ENCODE data around the gene NEK7.

Gene NEK7

GRCh38 chr1:198276241-198276640 is 119.4 kb downstream of the NEK7 start:
- Histone ChIP-seq H3K4me1 (ENCODE audit: low read length) (no peaks in the 10 kb centered on the region), H4K20me1 (ENCODE audit: insufficient read depth, low read length) (no peaks in the 10 kb centered on the region), H3K9ac (ENCODE audit: low read length) (no peak overlapping the region), H3K36me3 (replicated peaks; ENCODE audit: low read depth, low read length) (no peaks in the 10 kb centered on the region), H3K79me2 (ENCODE audit: low read length) (no peaks in the 10 kb centered on the region), H3K4me2 (ENCODE audit: low read length) (no peak overlapping the region), H3K4me3 (ENCODE audit: low read length) (no peak overlapping the region), H3K9me3 (ENCODE audit: insufficient read depth, low read length) (no peaks in the 10 kb centered on the region), H3K27ac (ENCODE audit: low read length) (no peak overlapping the region), H2AFZ (ENCODE audit: low read depth, low read length) (no peak overlapping the region), H3K27me3 (ENCODE audit: low read depth, low read length) (no peaks in the 10 kb centered on the region)
- TF ChIP-seq CTCF (IDR thresholded peaks at IDR 0.05; ENCODE audit: low read depth, low read length), result no peak
- TF ChIP-seq EZH2phosphoT487 (IDR thresholded peaks at IDR 0.05; ENCODE audit: low read depth), result no peak

- no peak overlapping the region for H3K4me2 ChIP-seq (ENCODE audit: low read length)
- no peaks in the 10 kb centered on the region for H3K4me1 ChIP-seq (ENCODE audit: low read length)
These were observed 122.1 kb downstream of the NEK7 start for GRCh38 chr1:198278943-198279342.

GRCh38 chr1:198280080-198280479 is 123.3 kb downstream of the NEK7 start:
- H3K27me3 ChIP-seq (ENCODE audit: low read depth, low read length), result no peaks in the 10 kb centered on the region
- H2AFZ ChIP-seq (ENCODE audit: low read depth, low read length), result no peak overlapping the region
- TF ChIP-seq EZH2phosphoT487 (IDR thresholded peaks at IDR 0.05; ENCODE audit: low read depth), result no peak
- no peak for TF ChIP-seq CTCF (IDR thresholded peaks at IDR 0.05; ENCODE audit: low read depth, low read length)
- H3K4me1 ChIP-seq (ENCODE audit: low read length), result no peaks in the 10 kb centered on the region
- no peaks in the 10 kb centered on the region for H3K36me3 ChIP-seq (replicated peaks; ENCODE audit: low read depth, low read length)
- no peaks in the 10 kb centered on the region for H4K20me1 ChIP-seq (ENCODE audit: insufficient read depth, low read length)
- H3K79me2 ChIP-seq (ENCODE audit: low read length), result no peaks in the 10 kb centered on the region
- H3K9me3 ChIP-seq (ENCODE audit: insufficient read depth, low read length), result no peaks in the 10 kb centered on the region
- H3K9ac ChIP-seq (ENCODE audit: low read length), result no peak overlapping the region
- no peak overlapping the region for H3K4me3 ChIP-seq (ENCODE audit: low read length)
- H3K4me2 ChIP-seq (ENCODE audit: low read length), result no peak overlapping the region
- H3K27ac ChIP-seq (ENCODE audit: low read length), result no peak overlapping the region

More at GRCh38 chr1:198278943-198279342, 122.1 kb downstream of the NEK7 start:
- Histone ChIP-seq H3K9me3 (ENCODE audit: insufficient read depth, low read length) (no peaks in the 10 kb centered on the region), H3K4me3 (ENCODE audit: low read length) (no peak overlapping the region), H3K9ac (ENCODE audit: low read length) (no peak overlapping the region), H3K27me3 (ENCODE audit: low read depth, low read length) (no peaks in the 10 kb centered on the region), H3K27ac (ENCODE audit: low read length) (no peak overlapping the region), H3K79me2 (ENCODE audit: low read length) (no peaks in the 10 kb centered on the region), H3K36me3 (replicated peaks; ENCODE audit: low read depth, low read length) (no peaks in the 10 kb centered on the region), H4K20me1 (ENCODE audit: insufficient read depth, low read length) (no peaks in the 10 kb centered on the region), H2AFZ (ENCODE audit: low read depth, low read length) (no peak overlapping the region)
- TF ChIP-seq EZH2phosphoT487 (IDR thresholded peaks at IDR 0.05; ENCODE audit: low read depth), result no peak

- no peaks in the 10 kb centered on the region for H3K36me3 ChIP-seq (replicated peaks; ENCODE audit: low read depth, low read length)
- H3K4me3 ChIP-seq (ENCODE audit: low read length), result no peak overlapping the region
- no peak overlapping the region for H3K9ac ChIP-seq (ENCODE audit: low read length)
- H3K4me1 ChIP-seq (ENCODE audit: low read length), result no peaks in the 10 kb centered on the region
- H4K20me1 ChIP-seq (ENCODE audit: insufficient read depth, low read length), result no peaks in the 10 kb centered on the region
- H3K79me2 ChIP-seq (ENCODE audit: low read length), result no peaks in the 10 kb centered on the region
- no peak overlapping the region for H3K4me2 ChIP-seq (ENCODE audit: low read length)
- no peaks in the 10 kb centered on the region for H3K27me3 ChIP-seq (ENCODE audit: low read depth, low read length)
- TF ChIP-seq CTCF (IDR thresholded peaks at IDR 0.05; ENCODE audit: low read depth, low read length) (no peak), EZH2phosphoT487 (IDR thresholded peaks at IDR 0.05; ENCODE audit: low read depth) (no peak)
- no peak overlapping the region for H3K27ac ChIP-seq (ENCODE audit: low read length)
- no peak overlapping the region for H2AFZ ChIP-seq (ENCODE audit: low read depth, low read length)
- H3K9me3 ChIP-seq (ENCODE audit: insufficient read depth, low read length), result no peaks in the 10 kb centered on the region
These were observed 125.1 kb downstream of the NEK7 start for GRCh38 chr1:198281911-198282310.

GRCh38 chr1:198283222-198283621 is 126.4 kb downstream of the NEK7 start:
- H3K4me2 ChIP-seq (ENCODE audit: low read length), result no peak overlapping the region
- H3K79me2 ChIP-seq (ENCODE audit: low read length), result no peaks in the 10 kb centered on the region
- H3K4me1 ChIP-seq (ENCODE audit: low read length), result no peaks in the 10 kb centered on the region
- no peaks in the 10 kb centered on the region for H3K36me3 ChIP-seq (replicated peaks; ENCODE audit: low read depth, low read length)
- H4K20me1 ChIP-seq (ENCODE audit: insufficient read depth, low read length), result no peaks in the 10 kb centered on the region
- no peaks in the 10 kb centered on the region for H3K9me3 ChIP-seq (ENCODE audit: insufficient read depth, low read length)
- H3K9ac ChIP-seq (ENCODE audit: low read length), result no peak overlapping the region
- H3K27me3 ChIP-seq (ENCODE audit: low read depth, low read length), result no peaks in the 10 kb centered on the region
- no peak overlapping the region for H2AFZ ChIP-seq (ENCODE audit: low read depth, low read length)
- H3K27ac ChIP-seq (ENCODE audit: low read length), result no peak overlapping the region
- H3K4me3 ChIP-seq (ENCODE audit: low read length), result no peak overlapping the region
- TF ChIP-seq EZH2phosphoT487 (IDR thresholded peaks at IDR 0.05; ENCODE audit: low read depth), result no peak
- TF ChIP-seq CTCF (IDR thresholded peaks at IDR 0.05; ENCODE audit: low read depth, low read length), result no peak

Measured in OCI-LY3 (cell line).